GM03348 (cell line): Measurements from ENCODE around the gene CENPL.

ENCODE experiments used
- DNase-seq: peaks from one replicate; pipeline ENCODE4 v3.0.0; 2012; ENCODE audit warnings: low spot score

Gene CENPL

DNA sequence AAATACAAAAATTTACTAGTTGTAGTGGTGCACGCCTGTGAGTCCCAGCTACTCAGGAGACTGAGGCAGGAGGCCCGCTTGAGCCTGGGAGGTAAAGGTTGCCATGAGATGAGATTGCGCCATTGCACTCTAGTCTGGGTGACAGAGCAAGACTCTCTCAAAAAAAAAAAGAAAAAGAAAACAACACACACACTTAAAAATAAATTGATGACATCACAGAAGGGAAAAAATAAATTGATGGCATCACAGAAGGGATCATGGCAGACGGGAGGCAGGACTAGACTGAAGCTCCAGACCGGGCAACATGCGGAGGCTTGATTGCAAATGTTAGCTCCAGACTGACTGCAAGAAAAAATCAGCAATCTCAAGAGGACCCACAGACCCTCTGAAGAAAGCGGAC, 66.6 kb downstream of the CENPL start:
- DNase-seq = no peak

DNA sequence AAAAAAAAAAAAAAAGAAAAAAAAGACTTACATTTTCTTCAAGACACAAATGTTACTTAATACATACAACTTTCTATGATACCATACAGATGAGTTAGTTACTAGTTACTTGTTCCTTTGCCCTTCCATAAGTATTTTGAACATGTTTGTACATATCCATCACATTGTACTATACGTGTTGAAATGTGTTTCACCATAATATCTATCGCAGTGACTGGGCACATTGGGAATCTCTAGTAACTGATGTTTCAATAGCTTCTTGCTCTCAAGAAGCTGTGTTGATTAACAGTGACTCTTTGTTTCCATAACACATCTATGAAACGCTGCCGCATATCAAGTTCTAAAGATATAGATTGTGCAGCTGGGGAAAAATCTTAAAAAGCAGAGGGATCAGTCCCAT, 67.0 kb downstream of the CENPL start:
- DNase-seq = no peak

DNA sequence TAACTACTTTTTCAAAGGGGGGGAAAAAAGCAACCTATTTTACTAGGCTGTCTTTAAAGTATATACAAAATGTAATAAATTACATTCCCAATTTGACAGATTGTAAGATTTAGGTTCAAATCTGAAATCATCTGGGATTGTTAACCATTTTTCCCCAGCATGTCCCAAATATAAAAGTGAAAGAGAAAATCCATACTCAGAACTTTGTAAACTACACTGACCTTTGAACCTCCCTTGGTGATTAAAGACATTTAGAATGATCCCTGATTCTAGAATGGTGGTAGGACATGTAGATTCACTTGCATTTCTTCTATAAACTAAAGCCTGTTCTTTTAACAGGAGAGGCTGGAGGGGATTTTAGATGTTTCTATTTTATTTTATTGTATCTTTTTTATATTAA, 70.9 kb downstream of the CENPL start:
- no peak for DNase-seq
